Measurements from ENCODE around the gene DNASE1L3. TPM values are rescaled to one million over a fixed set of nuclear protein-coding genes. Genes with fewer than 3 reads are reported as not detected.

Gene DNASE1L3
- polyA plus RNA-seq, 1 donor from 2014 or later, result not detected

- Histone ChIP-seq H2AFZ (ENCODE audit: low read depth, low read length) (no peak overlapping the region), H3K27me3 (ENCODE audit: insufficient read depth, low read depth, low read length) (no peaks in the 10 kb centered on the region), H3K9me3 (ENCODE audit: low read length) (no peaks in the 10 kb centered on the region), H3K36me3 (ENCODE audit: insufficient read depth, low read length) (no peaks in the 10 kb centered on the region), H3F3A (ENCODE audit: insufficient read depth, low read length, poor library complexity, severe bottlenecking) (no peaks in the 10 kb centered on the region), H4K20me1 (ENCODE audit: insufficient read depth) (no peaks in the 10 kb centered on the region), H3K4me3 (ENCODE audit: low read length) (no peak overlapping the region), H3K27ac (ENCODE audit: low read length) (no peak overlapping the region), H3K79me2 (replicated peaks; ENCODE audit: insufficient read depth, low read length) (no peaks in the 10 kb centered on the region), H3K9ac (ENCODE audit: low read length) (no peak overlapping the region), H3K9me2 (ENCODE audit: insufficient read depth, low read length) (no peaks in the 10 kb centered on the region), H3K4me2 (ENCODE audit: low read length) (no peak overlapping the region)
- no peak for TF ChIP-seq REST (IDR thresholded peaks at IDR 0.05; ENCODE audit: borderline replicate concordance)
- no peak for TF ChIP-seq POLR2AphosphoS5 (IDR thresholded peaks at IDR 0.05)
- TF ChIP-seq CTCF (IDR thresholded peaks at IDR 0.05; ENCODE audit: poor library complexity, severe bottlenecking), result no peak
- TF ChIP-seq RAD21 (conservative IDR thresholded peaks at IDR 0.05), result no peak
Observed at GRCh38 chr3:58144478-58145325, 66.1 kb downstream of the DNASE1L3 start.

- no peaks in the 10 kb centered on the region for H3K9me3 ChIP-seq (ENCODE audit: low read length)
- TF ChIP-seq POLR2AphosphoS5 (IDR thresholded peaks at IDR 0.05) (no peak), TAF1 (IDR thresholded peaks at IDR 0.05; ENCODE audit: low read depth) (no peak), CTCF (IDR thresholded peaks at IDR 0.05; ENCODE audit: poor library complexity, severe bottlenecking) (no peak), SMC3 (conservative IDR thresholded peaks at IDR 0.05; ENCODE audit: poor library complexity) (no peak), MXI1 (conservative IDR thresholded peaks at IDR 0.05; ENCODE audit: poor library complexity, severe bottlenecking) (no peak), REST (IDR thresholded peaks at IDR 0.05; ENCODE audit: borderline replicate concordance) (no peak), EZH2 (IDR thresholded peaks at IDR 0.05; ENCODE audit: borderline replicate concordance, insufficient read depth, low read length, poor library complexity, severe bottlenecking) (no peak), RAD21 (conservative IDR thresholded peaks at IDR 0.05) (no peak), EP300 (conservative IDR thresholded peaks at IDR 0.05; ENCODE audit: poor library complexity, severe bottlenecking) (no peak)
- H3K9me2 ChIP-seq (ENCODE audit: insufficient read depth, low read length), result no peaks in the 10 kb centered on the region
- H2AFZ ChIP-seq (ENCODE audit: low read depth, low read length), result no peak overlapping the region
- H3K27me3 ChIP-seq (ENCODE audit: insufficient read depth, low read depth, low read length), result no peaks in the 10 kb centered on the region
- H3K36me3 ChIP-seq (ENCODE audit: insufficient read depth, low read length), result no peaks in the 10 kb centered on the region
- H3K4me2 ChIP-seq (ENCODE audit: low read length), result no peak overlapping the region
- H3F3A ChIP-seq (ENCODE audit: insufficient read depth, low read length, poor library complexity, severe bottlenecking), result no peaks in the 10 kb centered on the region
- H4K20me1 ChIP-seq (ENCODE audit: insufficient read depth), result no peaks in the 10 kb centered on the region
- no peak overlapping the region for H3K4me3 ChIP-seq (ENCODE audit: low read length)
- H3K27ac ChIP-seq (ENCODE audit: low read length), result no peak overlapping the region
- no peak overlapping the region for H3K9ac ChIP-seq (ENCODE audit: low read length)
- H3K79me2 ChIP-seq (replicated peaks; ENCODE audit: insufficient read depth, low read length), result no peaks in the 10 kb centered on the region
Observed at GRCh38 chr3:58143417-58144055, 67.2 kb downstream of the DNASE1L3 start.

All from neural cell (in vitro differentiated cells).